Astrocyte of the spinal cord (primary cell): ENCODE results near the gene TRNT1.

Experiments used
- DNase-seq: peaks from one replicate; pipeline ENCODE4 v3.0.0; 2011; ENCODE audit warnings: low read depth, low spot score
- H3K4me3 ChIP-seq: 2 replicates; pipeline ENCODE4 v1.5.1; 2011; ENCODE audit warnings: low read depth, mild to moderate bottlenecking, low read length, moderate library complexity
- CTCF ChIP-seq: IDR thresholded peaks from 2 replicates; pipeline ENCODE4 v1.5.1; 2012; ENCODE audit warnings: low read depth, mild to moderate bottlenecking, low read length, inconsistent platforms
- in situ Hi-C: cut with HindIII; loops from 2 replicates; pipeline ENCODE4 v1.10.0; 2017; ENCODE audit warnings: low sequenced_read_pairs

The TRNT1 gene

GRCh38 chr3:3102751-3103150 is 24.0 kb upstream of the TRNT1 start:
- in situ Hi-C loops = no loop called here
- H3K4me3 ChIP-seq = no peak overlapping the region
- no peak for TF ChIP-seq CTCF
- DNase-seq = no peak

DNA sequence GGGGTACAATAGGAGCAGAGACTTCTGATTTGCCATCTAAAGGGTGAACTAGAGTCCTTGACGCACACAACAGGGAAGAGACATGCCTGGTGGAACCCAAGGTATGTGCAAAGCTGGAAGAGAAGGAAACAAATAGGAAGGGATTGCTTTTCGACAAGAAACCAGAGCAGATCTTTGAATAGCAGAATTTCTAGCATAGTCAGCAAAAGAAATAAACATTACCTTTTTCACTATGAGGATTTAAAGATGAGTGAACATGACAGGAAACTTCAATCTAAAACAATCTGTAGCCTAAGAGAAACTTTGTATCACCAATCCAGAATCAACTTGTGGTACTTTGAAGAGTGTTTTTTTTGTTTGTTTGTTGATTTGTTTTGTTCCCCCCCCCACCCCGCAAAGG is 21.5 kb upstream of the TRNT1 start:
- no peak overlapping the region for H3K4me3 ChIP-seq
- no peak for DNase-seq
- in situ Hi-C loops = no loop called here
- TF ChIP-seq CTCF = no peak

- no peak overlapping the region for H3K4me3 ChIP-seq
- DNase-seq = no peak
- in situ Hi-C loops = no loop called here
- no peak for TF ChIP-seq CTCF
Observed at GRCh38 chr3:3105815-3106214, 20.9 kb upstream of the TRNT1 start.

DNA sequence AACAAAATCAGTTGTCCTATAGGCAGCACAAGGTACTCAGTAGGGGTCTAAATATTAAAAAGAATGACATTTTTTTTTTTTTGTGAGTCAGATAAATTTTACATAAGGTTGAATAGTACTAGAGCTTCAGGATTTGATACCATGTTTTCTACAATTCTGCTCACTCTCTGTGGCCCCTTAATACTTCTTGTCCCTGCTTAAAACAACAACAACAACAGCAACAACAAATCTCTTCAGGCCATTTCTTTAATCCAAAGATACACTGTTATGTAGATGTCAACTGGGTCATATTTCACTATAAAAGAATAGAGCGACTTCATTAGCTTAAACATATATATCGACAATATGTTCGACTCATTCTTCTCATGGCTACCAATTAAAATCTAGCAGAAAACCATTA is 19.6 kb upstream of the TRNT1 start:
- H3K4me3 ChIP-seq = no peak overlapping the region
- TF ChIP-seq CTCF = no peak
- in situ Hi-C loops = no loop called here
- DNase-seq = no peak

- H3K4me3 ChIP-seq = no peak overlapping the region
- TF ChIP-seq CTCF = no peak
- no peak for DNase-seq
- in situ Hi-C loops = no loop called here
Observed at GRCh38 chr3:3107858-3108257, 18.9 kb upstream of the TRNT1 start.

DNA sequence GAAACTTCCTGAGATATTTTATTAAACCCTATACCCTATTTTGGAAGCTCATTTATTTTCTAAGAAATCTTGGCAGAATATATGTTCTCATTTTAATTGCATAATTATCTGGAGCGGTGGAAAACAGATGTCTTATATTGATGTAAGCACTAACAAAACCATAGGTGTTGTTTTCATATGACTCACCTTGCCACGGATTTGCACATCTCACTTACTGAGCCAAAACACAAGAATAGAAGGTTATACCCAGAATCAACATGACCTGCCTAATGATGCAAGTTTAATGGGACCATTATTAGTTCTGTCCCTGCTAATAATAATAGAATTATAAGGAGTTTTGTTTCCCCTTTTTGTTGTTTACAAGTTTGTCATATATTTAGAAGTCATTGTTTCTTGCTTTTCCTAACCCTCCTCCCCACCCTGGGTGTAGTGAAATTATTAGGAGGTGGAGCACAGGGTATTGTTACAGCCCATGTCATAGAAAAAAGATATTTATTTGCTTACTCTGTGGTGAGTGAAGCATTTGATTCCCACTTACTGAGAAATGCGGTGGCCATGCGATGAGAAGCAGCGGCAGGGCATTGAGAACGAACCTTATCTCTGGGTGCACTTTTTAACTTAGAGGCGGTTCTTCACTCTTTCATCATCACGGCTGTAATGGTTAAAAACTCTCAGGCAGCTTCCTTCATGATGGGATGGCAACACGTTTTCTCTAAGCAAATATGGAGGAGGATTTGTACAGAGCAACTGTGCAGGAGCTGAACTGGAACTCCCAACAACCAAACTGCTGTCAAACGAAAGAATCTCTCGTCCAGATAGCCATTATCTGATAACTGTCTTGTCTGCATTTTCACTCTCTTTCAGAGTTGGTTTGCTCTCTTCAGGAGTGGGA is 17.1 kb upstream of the TRNT1 start:
- in situ Hi-C loops = no loop called here
- no peak overlapping the region for H3K4me3 ChIP-seq
- no peak for TF ChIP-seq CTCF
- no peak for DNase-seq
